ENCODE measurements around the gene PCDH9. TPM values are rescaled to one million over a fixed set of nuclear protein-coding genes. Genes with fewer than 3 reads are reported as not detected.

The PCDH9 gene
- total RNA-seq, 1 donor from 2014 or later: 0.21 TPM

GRCh38 chr13:66700117-66700601 is 530.0 kb downstream of the PCDH9 start:
- no peaks in the 10 kb centered on the region for H3K9me3 Mint-ChIP-seq
- no peaks in the 10 kb centered on the region for H3K4me1 Mint-ChIP-seq (ENCODE audit: low read depth)
- DNase-seq (ENCODE audit: low spot score): no peak
- no peaks in the 10 kb centered on the region for H3K36me3 Mint-ChIP-seq (ENCODE audit: low read depth)
- no peaks in the 10 kb centered on the region for H3K27me3 Mint-ChIP-seq (ENCODE audit: insufficient read depth)
- no peak overlapping the region for H3K27ac Mint-ChIP-seq
- no peak overlapping the region for H3K4me3 Mint-ChIP-seq
- intact Hi-C loops (cut with micrococcal nuclease): no loop called here

- Mint-ChIP-seq H3K4me3 (no peak overlapping the region), H3K27me3 (ENCODE audit: insufficient read depth) (no peaks in the 10 kb centered on the region), H3K4me1 (ENCODE audit: low read depth) (no peaks in the 10 kb centered on the region), H3K27ac (no peak overlapping the region), H3K9me3 (no peaks in the 10 kb centered on the region), H3K36me3 (ENCODE audit: low read depth) (no peaks in the 10 kb centered on the region)
- intact Hi-C loops (cut with micrococcal nuclease): no loop called here
- DNase-seq (ENCODE audit: low spot score): no peak
These were observed 536.5 kb downstream of the PCDH9 start for GRCh38 chr13:66693656-66694055.

- no peaks in the 10 kb centered on the region for H3K27me3 Mint-ChIP-seq (ENCODE audit: insufficient read depth)
- H3K4me3 Mint-ChIP-seq: no peak overlapping the region
- H3K4me1 Mint-ChIP-seq (ENCODE audit: low read depth): no peaks in the 10 kb centered on the region
- no peak for DNase-seq (ENCODE audit: low spot score)
- no peak overlapping the region for H3K27ac Mint-ChIP-seq
- no peaks in the 10 kb centered on the region for H3K36me3 Mint-ChIP-seq (ENCODE audit: low read depth)
- intact Hi-C loops (cut with micrococcal nuclease): no loop called here
- no peaks in the 10 kb centered on the region for H3K9me3 Mint-ChIP-seq
These were observed 539.0 kb downstream of the PCDH9 start for GRCh38 chr13:66691149-66691548.

- intact Hi-C loops (cut with micrococcal nuclease): no loop called here
- H3K4me1 Mint-ChIP-seq (ENCODE audit: low read depth): no peaks in the 10 kb centered on the region
- H3K27ac Mint-ChIP-seq: no peak overlapping the region
- H3K36me3 Mint-ChIP-seq (ENCODE audit: low read depth): no peaks in the 10 kb centered on the region
- H3K4me3 Mint-ChIP-seq: no peak overlapping the region
- no peaks in the 10 kb centered on the region for H3K9me3 Mint-ChIP-seq
- no peaks in the 10 kb centered on the region for H3K27me3 Mint-ChIP-seq (ENCODE audit: insufficient read depth)
- no peak for DNase-seq (ENCODE audit: low spot score)
These were observed 540.5 kb downstream of the PCDH9 start for GRCh38 chr13:66689628-66690027.

- Mint-ChIP-seq H3K4me3 (no peak overlapping the region), H3K27ac (no peak overlapping the region), H3K9me3 (no peaks in the 10 kb centered on the region), H3K36me3 (ENCODE audit: low read depth) (no peaks in the 10 kb centered on the region), H3K4me1 (ENCODE audit: low read depth) (no peaks in the 10 kb centered on the region), H3K27me3 (ENCODE audit: insufficient read depth) (no peaks in the 10 kb centered on the region)
- DNase-seq (ENCODE audit: low spot score): no peak
- intact Hi-C loops (cut with micrococcal nuclease): no loop called here
These were observed 541.0 kb downstream of the PCDH9 start for GRCh38 chr13:66689037-66689619.

- Mint-ChIP-seq H3K27ac (no peak overlapping the region), H3K4me3 (no peak overlapping the region), H3K4me1 (ENCODE audit: low read depth) (no peaks in the 10 kb centered on the region), H3K27me3 (ENCODE audit: insufficient read depth) (no peaks in the 10 kb centered on the region), H3K9me3 (no peaks in the 10 kb centered on the region), H3K36me3 (ENCODE audit: low read depth) (no peaks in the 10 kb centered on the region)
- no peak for DNase-seq (ENCODE audit: low spot score)
- intact Hi-C loops (cut with micrococcal nuclease): no loop called here
These were observed 548.7 kb downstream of the PCDH9 start for GRCh38 chr13:66681403-66681802.

GRCh38 chr13:66680031-66680430 is 550.1 kb downstream of the PCDH9 start:
- intact Hi-C loops (cut with micrococcal nuclease): no loop called here
- H3K4me3 Mint-ChIP-seq: no peak overlapping the region
- DNase-seq (ENCODE audit: low spot score): no peak
- no peaks in the 10 kb centered on the region for H3K27me3 Mint-ChIP-seq (ENCODE audit: insufficient read depth)
- no peak overlapping the region for H3K27ac Mint-ChIP-seq
- H3K9me3 Mint-ChIP-seq: no peaks in the 10 kb centered on the region
- no peaks in the 10 kb centered on the region for H3K36me3 Mint-ChIP-seq (ENCODE audit: low read depth)
- H3K4me1 Mint-ChIP-seq (ENCODE audit: low read depth): no peaks in the 10 kb centered on the region

- H3K4me3 Mint-ChIP-seq: no peak overlapping the region
- DNase-seq (ENCODE audit: low spot score): no peak
- no peaks in the 10 kb centered on the region for H3K4me1 Mint-ChIP-seq (ENCODE audit: low read depth)
- intact Hi-C loops (cut with micrococcal nuclease): no loop called here
- peaks cover 4% of the 10 kb centered on the region for H3K9me3 Mint-ChIP-seq
- no peaks in the 10 kb centered on the region for H3K27me3 Mint-ChIP-seq (ENCODE audit: insufficient read depth)
- H3K27ac Mint-ChIP-seq: no peak overlapping the region
- H3K36me3 Mint-ChIP-seq (ENCODE audit: low read depth): no peaks in the 10 kb centered on the region
These were observed 554.5 kb downstream of the PCDH9 start for GRCh38 chr13:66675620-66676019.

- Mint-ChIP-seq H3K9me3 (peaks cover 4% of the 10 kb centered on the region), H3K4me1 (ENCODE audit: low read depth) (no peaks in the 10 kb centered on the region), H3K36me3 (ENCODE audit: low read depth) (no peaks in the 10 kb centered on the region), H3K27me3 (ENCODE audit: insufficient read depth) (no peaks in the 10 kb centered on the region), H3K27ac (no peak overlapping the region), H3K4me3 (no peak overlapping the region)
- intact Hi-C loops (cut with micrococcal nuclease): no loop called here
- no peak for DNase-seq (ENCODE audit: low spot score)
These were observed 556.7 kb downstream of the PCDH9 start for GRCh38 chr13:66673401-66673800.

- H3K27me3 Mint-ChIP-seq (ENCODE audit: insufficient read depth): peaks cover 2% of the 10 kb centered on the region
- peaks cover under 1% of the 10 kb centered on the region for H3K9me3 Mint-ChIP-seq
- H3K4me3 Mint-ChIP-seq: no peak overlapping the region
These were observed 564.1 kb downstream of the PCDH9 start for GRCh38 chr13:66665991-66666390.

GRCh38 chr13:66663711-66664110 is 566.4 kb downstream of the PCDH9 start:
- DNase-seq (ENCODE audit: low spot score): no peak
- H3K9me3 Mint-ChIP-seq: no peaks in the 10 kb centered on the region
- no peak overlapping the region for H3K4me3 Mint-ChIP-seq

More at GRCh38 chr13:66665991-66666390, 564.1 kb downstream of the PCDH9 start:
- H3K36me3 Mint-ChIP-seq (ENCODE audit: low read depth): no peaks in the 10 kb centered on the region
- H3K27ac Mint-ChIP-seq: no peak overlapping the region
- DNase-seq (ENCODE audit: low spot score): no peak
- no peaks in the 10 kb centered on the region for H3K4me1 Mint-ChIP-seq (ENCODE audit: low read depth)
- intact Hi-C loops (cut with micrococcal nuclease): no loop called here

GRCh38 chr13:66663206-66663605 is 566.9 kb downstream of the PCDH9 start:
- no peaks in the 10 kb centered on the region for H3K9me3 Mint-ChIP-seq
- intact Hi-C loops (cut with micrococcal nuclease): no loop called here
- no peak overlapping the region for H3K27ac Mint-ChIP-seq
- no peak overlapping the region for H3K4me3 Mint-ChIP-seq
- H3K27me3 Mint-ChIP-seq (ENCODE audit: insufficient read depth): peaks cover 3% of the 10 kb centered on the region
- DNase-seq (ENCODE audit: low spot score): no peak
- no peaks in the 10 kb centered on the region for H3K4me1 Mint-ChIP-seq (ENCODE audit: low read depth)
- H3K36me3 Mint-ChIP-seq (ENCODE audit: low read depth): no peaks in the 10 kb centered on the region

More at GRCh38 chr13:66663711-66664110, 566.4 kb downstream of the PCDH9 start:
- Mint-ChIP-seq H3K27me3 (ENCODE audit: insufficient read depth) (peaks cover 3% of the 10 kb centered on the region), H3K27ac (no peak overlapping the region), H3K4me1 (ENCODE audit: low read depth) (no peaks in the 10 kb centered on the region), H3K36me3 (ENCODE audit: low read depth) (no peaks in the 10 kb centered on the region)
- intact Hi-C loops (cut with micrococcal nuclease): no loop called here

- H3K9me3 Mint-ChIP-seq: no peaks in the 10 kb centered on the region
- H3K4me1 Mint-ChIP-seq (ENCODE audit: low read depth): no peaks in the 10 kb centered on the region
- H3K27ac Mint-ChIP-seq: no peak overlapping the region
- H3K27me3 Mint-ChIP-seq (ENCODE audit: insufficient read depth): peaks cover 3% of the 10 kb centered on the region
- H3K4me3 Mint-ChIP-seq: no peak overlapping the region
- intact Hi-C loops (cut with micrococcal nuclease): no loop called here
- H3K36me3 Mint-ChIP-seq (ENCODE audit: low read depth): no peaks in the 10 kb centered on the region
- no peak for DNase-seq (ENCODE audit: low spot score)
These were observed 568.8 kb downstream of the PCDH9 start for GRCh38 chr13:66661336-66661735.

- H3K4me3 Mint-ChIP-seq: no peak overlapping the region
- no peaks in the 10 kb centered on the region for H3K36me3 Mint-ChIP-seq (ENCODE audit: low read depth)
- intact Hi-C loops (cut with micrococcal nuclease): no loop called here
- DNase-seq (ENCODE audit: low spot score): no peak
- no peaks in the 10 kb centered on the region for H3K4me1 Mint-ChIP-seq (ENCODE audit: low read depth)
- H3K27ac Mint-ChIP-seq: no peak overlapping the region
- H3K9me3 Mint-ChIP-seq: no peaks in the 10 kb centered on the region
- H3K27me3 Mint-ChIP-seq (ENCODE audit: insufficient read depth): peaks cover 3% of the 10 kb centered on the region
These were observed 569.7 kb downstream of the PCDH9 start for GRCh38 chr13:66660468-66660813.

All from activated T-helper 1 cell treated with anti-CD3 and anti-CD28 coated beads, Interleukin-12 subunit alpha, Interleukin-12 subunit beta, Interleukin-2, Interleukin-4 antibody, amounts not matched to agents 30 ng/mL and 10 ng/mL and 1 ng/mL, durations not matched to agents 14 hours and 24 hours and 36 hours (primary cell).